HepG2 (cell line): Measurements from ENCODE around the gene EPHB4. TPM values are rescaled to one million over a fixed set of nuclear protein-coding genes. Genes with fewer than 3 reads are reported as not detected.

Experiments
- CAMTA2 ChIP-seq: sonication (generic); formaldehyde crosslinking; IDR thresholded peaks from 2 replicates; pipeline ENCODE4 v1.4.0; 2020; ENCODE audit warnings: mild to moderate bottlenecking, missing genetic modification reagents, borderline replicate concordance
- ESRRA ChIP-seq: sonication (generic); formaldehyde crosslinking; IDR thresholded peaks from 2 replicates; pipeline ENCODE4 v1.5.1; 2020; ENCODE audit warnings: mild to moderate bottlenecking, low read depth, missing genetic modification reagents
- HHEX ChIP-seq: IDR thresholded peaks from 2 replicates; pipeline ENCODE4 v1.6.1; 2016; ENCODE audit warnings: control low read depth
- KDM5B ChIP-seq: sonication (generic); formaldehyde crosslinking; IDR thresholded peaks from 2 replicates; pipeline ENCODE4 v1.4.0; 2020; ENCODE audit warnings: missing genetic modification reagents, mild to moderate bottlenecking, borderline replicate concordance
- SKI ChIP-seq: fragments of 450-650 bp; IDR thresholded peaks from one replicate; pipeline ENCODE4 v1.6.1; 2018; ENCODE audit warnings: mild to moderate bottlenecking; ENCODE audit not compliant: partially characterized antibody
- SOX13 ChIP-seq, 3 experiments: fragments of 450-650 bp in 1 of 3; sonication (generic) in 1 of 3; formaldehyde crosslinking in 1 of 3; IDR thresholded peaks in 2 of 3; conservative IDR thresholded peaks in 1 of 3; 2 replicates each; pipeline versions ENCODE4 v1.5.0 to v1.6.1; 2016 to 2020; ENCODE audit warnings: antibody characterized with exemption in 1 of 3, mild to moderate bottlenecking in 1 of 3, missing compliant biosample characterization in 1 of 3, missing genetic modification reagents in 1 of 3, moderate library complexity in 1 of 3
- SP5 ChIP-seq: IDR thresholded peaks from 2 replicates; pipeline ENCODE4 v1.6.1; 2016; ENCODE audit warnings: low read depth, borderline replicate concordance
- ZNF138 ChIP-seq: sonication (generic); formaldehyde crosslinking; IDR thresholded peaks from 2 replicates; pipeline ENCODE4 v1.5.0; 2020; ENCODE audit warnings: mild to moderate bottlenecking, low read depth, missing genetic modification reagents
- ZNF20 ChIP-seq: sonication (generic); formaldehyde crosslinking; IDR thresholded peaks from 2 replicates; pipeline ENCODE4 v1.4.0; 2020; ENCODE audit warnings: mild to moderate bottlenecking, moderate library complexity, missing genetic modification reagents
- ZNF670 ChIP-seq: sonication (generic); formaldehyde crosslinking; IDR thresholded peaks from 2 replicates; pipeline ENCODE4 v1.8.0; 2022; ENCODE audit warnings: mild to moderate bottlenecking, missing genetic modification reagents, borderline replicate concordance
- polyA plus RNA-seq, 8 experiments: library from polyadenylated mRNA; depleted of rRNA in 3 of 8; stranded (reverse) in 7 of 8; unstranded in 1 of 8; fragments of >200 nt; fragmentation: Illumina TruSeq in 4 of 8; extraction: Trizol in 4 of 8; gene quantifications; 2 replicates each; pipeline versions ENCODE4 v1.2.1 to v1.2.3, GENCODE V29; 2011 to 2016; ENCODE audit warnings: low read depth in 4 of 8, missing spikeins in 1 of 8, mixed read lengths in 1 of 8; ENCODE audit not compliant: insufficient read depth in 1 of 8
- total RNA-seq, 5 experiments: library from RNA; depleted of rRNA; stranded (reverse); fragments of >200 nt; fragmentation: Illumina TruSeq; extraction: Trizol; gene quantifications; 2 replicates each; pipeline ENCODE4 v1.2.3, GENCODE V29; 2016; ENCODE audit warnings: low read depth in 1 of 5
- TF ChIP-seq, protein P1 (sequence below): sonication (generic); formaldehyde crosslinking; conservative IDR thresholded peaks from 2 replicates; pipeline ENCODE4 v1.8.1; 2023; ENCODE audit warnings: missing genetic modification reagents
- TF ChIP-seq, protein P2 (sequence below): sonication (generic); formaldehyde crosslinking; IDR thresholded peaks from 2 replicates; pipeline ENCODE4 v1.9.0; 2021; ENCODE audit warnings: mild to moderate bottlenecking, missing genetic modification reagents
- TF ChIP-seq, protein P3 (sequence below): sonication (generic); formaldehyde crosslinking; IDR thresholded peaks from 2 replicates; pipeline ENCODE4 v1.9.0; 2021; ENCODE audit warnings: missing genetic modification reagents, borderline replicate concordance
- TF ChIP-seq, protein P4 (sequence below): sonication (generic); formaldehyde crosslinking; IDR thresholded peaks from 2 replicates; pipeline ENCODE4 v1.5.1; 2020; ENCODE audit warnings: mild to moderate bottlenecking, missing genetic modification reagents, moderate library complexity
- TF ChIP-seq, protein P5 (sequence below): sonication (generic); formaldehyde crosslinking; IDR thresholded peaks from 2 replicates; pipeline ENCODE4 v1.5.1; 2020; ENCODE audit warnings: missing genetic modification reagents, mild to moderate bottlenecking, borderline replicate concordance

Gene EPHB4
- total and polyA plus RNA-seq, 2 of the 13 experiments (the other 11 are each of a cell fraction or from before 2014, with no cell fraction given), result 61.4 to 69.6 TPM

DNA sequence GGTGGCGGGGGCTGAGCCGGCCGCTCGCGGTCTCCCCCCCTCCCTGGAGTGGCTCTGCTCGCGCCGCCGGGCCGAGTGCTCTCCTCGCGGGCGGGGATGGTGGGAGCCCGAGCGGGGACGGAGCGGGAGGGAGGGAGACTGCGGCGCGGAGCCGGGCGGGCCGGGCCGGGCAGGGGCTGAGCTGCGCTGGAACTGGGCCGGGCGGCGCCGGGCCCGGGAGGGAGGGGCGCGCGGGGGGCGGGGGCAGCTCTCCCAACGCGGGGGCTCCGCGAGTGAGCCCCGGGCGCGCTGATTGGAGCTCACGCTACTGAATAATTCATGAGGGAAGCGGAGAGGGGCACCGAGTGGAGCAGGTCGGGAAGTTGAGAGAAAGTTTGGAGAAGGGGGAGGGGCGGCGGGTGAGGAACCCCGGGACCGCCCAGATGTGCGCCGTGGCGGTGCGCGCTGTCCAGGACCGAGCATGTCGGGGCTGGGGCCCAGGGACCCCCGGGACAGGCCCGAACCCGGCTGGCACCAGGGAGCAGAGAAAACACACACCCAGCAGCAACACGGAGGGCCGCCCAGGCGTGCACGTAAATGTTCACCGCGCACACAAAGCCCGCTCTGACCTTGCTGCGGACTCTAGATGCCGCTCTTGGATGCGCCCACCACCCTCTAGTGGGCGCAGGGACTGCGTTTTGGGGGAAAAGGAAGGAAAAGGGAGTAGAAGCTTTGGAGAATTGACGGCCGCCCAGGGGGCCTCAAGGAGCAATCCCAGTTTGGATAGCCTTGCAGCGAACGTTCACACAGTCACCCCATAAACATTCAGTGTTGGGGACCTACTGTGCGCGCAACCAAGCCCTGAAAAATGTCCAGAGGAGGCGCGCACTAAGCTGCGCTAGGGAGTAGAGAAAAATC lies at the start of gene EPHB4 (continued):
- TF ChIP-seq SP5 (CRISPR knock-in tag), result no peak; the same call in 1 of the 2 replicates
- TF ChIP-seq, protein P1, sequence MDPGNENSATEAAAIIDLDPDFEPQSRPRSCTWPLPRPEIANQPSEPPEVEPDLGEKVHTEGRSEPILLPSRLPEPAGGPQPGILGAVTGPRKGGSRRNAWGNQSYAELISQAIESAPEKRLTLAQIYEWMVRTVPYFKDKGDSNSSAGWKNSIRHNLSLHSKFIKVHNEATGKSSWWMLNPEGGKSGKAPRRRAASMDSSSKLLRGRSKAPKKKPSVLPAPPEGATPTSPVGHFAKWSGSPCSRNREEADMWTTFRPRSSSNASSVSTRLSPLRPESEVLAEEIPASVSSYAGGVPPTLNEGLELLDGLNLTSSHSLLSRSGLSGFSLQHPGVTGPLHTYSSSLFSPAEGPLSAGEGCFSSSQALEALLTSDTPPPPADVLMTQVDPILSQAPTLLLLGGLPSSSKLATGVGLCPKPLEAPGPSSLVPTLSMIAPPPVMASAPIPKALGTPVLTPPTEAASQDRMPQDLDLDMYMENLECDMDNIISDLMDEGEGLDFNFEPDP, result 0 out of 2 replicates have a peak, but pooled peaks have one; percentile 40
- no peak for TF ChIP-seq SOX13 (IDR thresholded peaks at IDR 0.05)
- no peak for TF ChIP-seq SOX13 (CRISPR knock-in tag; conservative IDR thresholded peaks at IDR 0.05 in 1 of 2, IDR thresholded peaks at IDR 0.05 in 1 of 2)
- 0 out of 2 replicates have a peak, but pooled peaks have one; percentile 35 for TF ChIP-seq ZNF20 (CRISPR knock-in tag)
- peak; percentile 68; the same call in 1 of the 2 replicates for TF ChIP-seq KDM5B
- peak; percentile 67; the same call in 1 of the 2 replicates for TF ChIP-seq ESRRA (CRISPR knock-in tag)
- TF ChIP-seq, protein P2, sequence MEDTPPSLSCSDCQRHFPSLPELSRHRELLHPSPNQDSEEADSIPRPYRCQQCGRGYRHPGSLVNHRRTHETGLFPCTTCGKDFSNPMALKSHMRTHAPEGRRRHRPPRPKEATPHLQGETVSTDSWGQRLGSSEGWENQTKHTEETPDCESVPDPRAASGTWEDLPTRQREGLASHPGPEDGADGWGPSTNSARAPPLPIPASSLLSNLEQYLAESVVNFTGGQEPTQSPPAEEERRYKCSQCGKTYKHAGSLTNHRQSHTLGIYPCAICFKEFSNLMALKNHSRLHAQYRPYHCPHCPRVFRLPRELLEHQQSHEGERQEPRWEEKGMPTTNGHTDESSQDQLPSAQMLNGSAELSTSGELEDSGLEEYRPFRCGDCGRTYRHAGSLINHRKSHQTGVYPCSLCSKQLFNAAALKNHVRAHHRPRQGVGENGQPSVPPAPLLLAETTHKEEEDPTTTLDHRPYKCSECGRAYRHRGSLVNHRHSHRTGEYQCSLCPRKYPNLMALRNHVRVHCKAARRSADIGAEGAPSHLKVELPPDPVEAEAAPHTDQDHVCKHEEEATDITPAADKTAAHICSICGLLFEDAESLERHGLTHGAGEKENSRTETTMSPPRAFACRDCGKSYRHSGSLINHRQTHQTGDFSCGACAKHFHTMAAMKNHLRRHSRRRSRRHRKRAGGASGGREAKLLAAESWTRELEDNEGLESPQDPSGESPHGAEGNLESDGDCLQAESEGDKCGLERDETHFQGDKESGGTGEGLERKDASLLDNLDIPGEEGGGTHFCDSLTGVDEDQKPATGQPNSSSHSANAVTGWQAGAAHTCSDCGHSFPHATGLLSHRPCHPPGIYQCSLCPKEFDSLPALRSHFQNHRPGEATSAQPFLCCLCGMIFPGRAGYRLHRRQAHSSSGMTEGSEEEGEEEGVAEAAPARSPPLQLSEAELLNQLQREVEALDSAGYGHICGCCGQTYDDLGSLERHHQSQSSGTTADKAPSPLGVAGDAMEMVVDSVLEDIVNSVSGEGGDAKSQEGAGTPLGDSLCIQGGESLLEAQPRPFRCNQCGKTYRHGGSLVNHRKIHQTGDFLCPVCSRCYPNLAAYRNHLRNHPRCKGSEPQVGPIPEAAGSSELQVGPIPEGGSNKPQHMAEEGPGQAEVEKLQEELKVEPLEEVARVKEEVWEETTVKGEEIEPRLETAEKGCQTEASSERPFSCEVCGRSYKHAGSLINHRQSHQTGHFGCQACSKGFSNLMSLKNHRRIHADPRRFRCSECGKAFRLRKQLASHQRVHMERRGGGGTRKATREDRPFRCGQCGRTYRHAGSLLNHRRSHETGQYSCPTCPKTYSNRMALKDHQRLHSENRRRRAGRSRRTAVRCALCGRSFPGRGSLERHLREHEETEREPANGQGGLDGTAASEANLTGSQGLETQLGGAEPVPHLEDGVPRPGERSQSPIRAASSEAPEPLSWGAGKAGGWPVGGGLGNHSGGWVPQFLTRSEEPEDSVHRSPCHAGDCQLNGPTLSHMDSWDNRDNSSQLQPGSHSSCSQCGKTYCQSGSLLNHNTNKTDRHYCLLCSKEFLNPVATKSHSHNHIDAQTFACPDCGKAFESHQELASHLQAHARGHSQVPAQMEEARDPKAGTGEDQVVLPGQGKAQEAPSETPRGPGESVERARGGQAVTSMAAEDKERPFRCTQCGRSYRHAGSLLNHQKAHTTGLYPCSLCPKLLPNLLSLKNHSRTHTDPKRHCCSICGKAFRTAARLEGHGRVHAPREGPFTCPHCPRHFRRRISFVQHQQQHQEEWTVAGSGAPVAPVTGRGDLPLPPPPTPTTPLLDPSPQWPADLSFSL (CRISPR knock-in tag), result no peak
- no peak for TF ChIP-seq ZNF138 (CRISPR knock-in tag)
- TF ChIP-seq SKI, result no peak
- TF ChIP-seq ZNF670, result peak; percentile 74; the same call in 1 of the 2 replicates
- TF ChIP-seq, protein P3, sequence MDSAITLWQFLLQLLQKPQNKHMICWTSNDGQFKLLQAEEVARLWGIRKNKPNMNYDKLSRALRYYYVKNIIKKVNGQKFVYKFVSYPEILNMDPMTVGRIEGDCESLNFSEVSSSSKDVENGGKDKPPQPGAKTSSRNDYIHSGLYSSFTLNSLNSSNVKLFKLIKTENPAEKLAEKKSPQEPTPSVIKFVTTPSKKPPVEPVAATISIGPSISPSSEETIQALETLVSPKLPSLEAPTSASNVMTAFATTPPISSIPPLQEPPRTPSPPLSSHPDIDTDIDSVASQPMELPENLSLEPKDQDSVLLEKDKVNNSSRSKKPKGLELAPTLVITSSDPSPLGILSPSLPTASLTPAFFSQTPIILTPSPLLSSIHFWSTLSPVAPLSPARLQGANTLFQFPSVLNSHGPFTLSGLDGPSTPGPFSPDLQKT, result no peak
- peak; percentile 64; the same call in 1 of the 2 replicates for TF ChIP-seq CAMTA2 (CRISPR knock-in tag)
- no peak for TF ChIP-seq HHEX
- TF ChIP-seq, protein P4, sequence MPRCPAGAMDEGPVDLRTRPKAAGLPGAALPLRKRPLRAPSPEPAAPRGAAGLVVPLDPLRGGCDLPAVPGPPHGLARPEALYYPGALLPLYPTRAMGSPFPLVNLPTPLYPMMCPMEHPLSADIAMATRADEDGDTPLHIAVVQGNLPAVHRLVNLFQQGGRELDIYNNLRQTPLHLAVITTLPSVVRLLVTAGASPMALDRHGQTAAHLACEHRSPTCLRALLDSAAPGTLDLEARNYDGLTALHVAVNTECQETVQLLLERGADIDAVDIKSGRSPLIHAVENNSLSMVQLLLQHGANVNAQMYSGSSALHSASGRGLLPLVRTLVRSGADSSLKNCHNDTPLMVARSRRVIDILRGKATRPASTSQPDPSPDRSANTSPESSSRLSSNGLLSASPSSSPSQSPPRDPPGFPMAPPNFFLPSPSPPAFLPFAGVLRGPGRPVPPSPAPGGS, result peak; percentile 58; the same call in 1 of the 2 replicates
- TF ChIP-seq, protein P5, sequence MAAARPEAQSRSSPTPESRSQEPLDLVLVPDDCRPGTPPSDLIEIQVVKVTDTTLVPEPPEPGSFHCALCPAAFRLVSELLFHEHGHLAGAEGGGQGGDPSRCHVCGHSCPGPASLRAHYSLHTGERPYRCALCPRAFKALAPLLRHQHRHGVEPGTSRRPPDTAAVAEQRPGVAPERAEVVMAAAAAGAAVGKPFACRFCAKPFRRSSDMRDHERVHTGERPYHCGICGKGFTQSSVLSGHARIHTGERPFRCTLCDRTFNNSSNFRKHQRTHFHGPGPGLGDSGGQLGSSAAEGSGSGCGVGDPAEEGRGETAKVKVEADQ (CRISPR knock-in tag), result peak; percentile 73; the same call in 1 of the 2 replicates
